Stimulated activated CD8-positive, alpha-beta memory T cell treated with anti-CD3 and anti-CD28 coated beads, Interleukin-2, amount 100 ng/mL, for 48 hours (primary cell): ENCODE measurements around the gene GRIN2C.

Experiments
- DNase-seq, 2 donors: peaks; one replicate each; pipeline ENCODE4 v3.0.0-alpha.2; 2020; ENCODE audit warnings: low read depth in 2 of 2

GRIN2C gene

GRCh38 chr17:74848656-74849399 is 10.9 kb downstream of the GRIN2C start:
- no peak for DNase-seq

- no peak for DNase-seq
Measured at GRCh38 chr17:74846621-74847020, 13.1 kb downstream of the GRIN2C start.

- DNase-seq: no peak
Measured at GRCh38 chr17:74843352-74843627, 16.4 kb downstream of the GRIN2C start.

GRCh38 chr17:74842599-74843351 is 16.9 kb downstream of the GRIN2C start:
- no peak for DNase-seq

GRCh38 chr17:74842146-74842598 is 17.5 kb downstream of the GRIN2C start:
- no peak for DNase-seq

GRCh38 chr17:74840989-74841666 is 18.6 kb downstream of the GRIN2C start:
- no peak for DNase-seq

- DNase-seq: no peak
Measured at GRCh38 chr17:74839990-74840852, 19.5 kb downstream of the GRIN2C start.

GRCh38 chr17:74838274-74838673 is 21.4 kb downstream of the GRIN2C start:
- no peak for DNase-seq

GRCh38 chr17:74836691-74837467 is 22.8 kb downstream of the GRIN2C start:
- DNase-seq: no peak

- no peak for DNase-seq
Measured at GRCh38 chr17:74836191-74836590, 23.5 kb downstream of the GRIN2C start.

- DNase-seq: no peak
Measured at GRCh38 chr17:74833501-74834377, 25.9 kb downstream of the GRIN2C start.

- DNase-seq: no peak
Measured at GRCh38 chr17:74832421-74832820, 27.3 kb downstream of the GRIN2C start.

GRCh38 chr17:74831444-74832146 is 28.1 kb downstream of the GRIN2C start:
- no peak for DNase-seq

- DNase-seq: no peak
Measured at GRCh38 chr17:74830861-74831260, 28.8 kb downstream of the GRIN2C start.

GRCh38 chr17:74827800-74828199 is 31.9 kb downstream of the GRIN2C start:
- DNase-seq: no peak

GRCh38 chr17:74825952-74826719 is 33.5 kb downstream of the GRIN2C start:
- DNase-seq: no peak

GRCh38 chr17:74824961-74825627 is 34.6 kb downstream of the GRIN2C start:
- no peak for DNase-seq

GRCh38 chr17:74822939-74823367 is 36.7 kb downstream of the GRIN2C start:
- no peak for DNase-seq
